ENCODE results near the gene TMEM60.

The TMEM60 gene

DNA sequence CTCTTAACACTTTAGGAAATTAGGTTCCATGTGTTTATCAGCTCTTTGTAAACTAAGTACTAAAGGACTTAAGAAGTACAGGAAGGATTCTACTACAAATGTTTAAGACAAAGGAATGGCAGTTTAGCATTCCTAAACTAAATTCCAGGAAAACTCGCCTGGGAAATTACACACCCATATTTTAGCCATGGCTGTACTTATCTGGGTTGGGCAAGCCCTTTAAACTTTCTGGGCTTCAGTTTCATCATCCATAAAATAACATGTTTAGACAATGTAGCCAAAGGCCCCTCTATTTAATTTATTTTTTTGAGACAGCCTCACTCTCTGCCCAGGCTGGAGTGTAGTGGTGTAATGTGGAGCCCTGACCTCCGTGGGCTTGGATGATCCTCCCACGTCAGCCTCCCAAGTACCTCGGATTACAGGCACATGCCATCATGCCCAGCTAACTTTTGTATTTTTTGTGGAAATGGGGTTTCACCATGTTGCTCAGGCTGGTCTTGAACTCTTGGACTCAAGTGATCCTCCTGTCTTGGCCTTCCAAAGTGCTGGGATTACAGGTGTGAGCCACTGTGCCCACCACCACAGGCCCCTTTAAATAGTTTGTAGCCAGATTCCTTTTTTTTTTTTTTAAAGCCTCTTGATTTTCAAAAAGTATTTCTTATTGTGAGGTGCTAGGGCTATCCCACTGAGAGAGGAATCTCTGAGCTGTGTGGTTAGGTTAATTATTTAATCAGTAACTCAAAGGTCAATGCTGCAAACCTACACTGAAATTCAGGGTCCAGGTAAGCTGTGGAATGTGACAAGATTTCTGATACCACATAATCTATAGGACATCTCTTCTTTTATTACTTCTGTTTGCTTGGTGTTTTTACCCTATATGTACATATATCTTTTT, 32.1 kb downstream of the TMEM60 start:
- TF ChIP-seq, protein P1, sequence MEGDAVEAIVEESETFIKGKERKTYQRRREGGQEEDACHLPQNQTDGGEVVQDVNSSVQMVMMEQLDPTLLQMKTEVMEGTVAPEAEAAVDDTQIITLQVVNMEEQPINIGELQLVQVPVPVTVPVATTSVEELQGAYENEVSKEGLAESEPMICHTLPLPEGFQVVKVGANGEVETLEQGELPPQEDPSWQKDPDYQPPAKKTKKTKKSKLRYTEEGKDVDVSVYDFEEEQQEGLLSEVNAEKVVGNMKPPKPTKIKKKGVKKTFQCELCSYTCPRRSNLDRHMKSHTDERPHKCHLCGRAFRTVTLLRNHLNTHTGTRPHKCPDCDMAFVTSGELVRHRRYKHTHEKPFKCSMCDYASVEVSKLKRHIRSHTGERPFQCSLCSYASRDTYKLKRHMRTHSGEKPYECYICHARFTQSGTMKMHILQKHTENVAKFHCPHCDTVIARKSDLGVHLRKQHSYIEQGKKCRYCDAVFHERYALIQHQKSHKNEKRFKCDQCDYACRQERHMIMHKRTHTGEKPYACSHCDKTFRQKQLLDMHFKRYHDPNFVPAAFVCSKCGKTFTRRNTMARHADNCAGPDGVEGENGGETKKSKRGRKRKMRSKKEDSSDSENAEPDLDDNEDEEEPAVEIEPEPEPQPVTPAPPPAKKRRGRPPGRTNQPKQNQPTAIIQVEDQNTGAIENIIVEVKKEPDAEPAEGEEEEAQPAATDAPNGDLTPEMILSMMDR (IDR thresholded peaks at IDR 0.05; ENCODE audit: low read length, missing control alignments), result no peak
- H3K4me3 ChIP-seq (replicated peaks; ENCODE audit: low read depth, low read length), result no peak overlapping the region
- DNase-seq (ENCODE audit: low read depth), result peak; percentile 64

GRCh38 chr7:77765481-77765880, 32.8 kb downstream of the TMEM60 start:
- TF ChIP-seq, protein P1 (IDR thresholded peaks at IDR 0.05; ENCODE audit: low read length, missing control alignments), result no peak
- no peak for DNase-seq (ENCODE audit: low read depth)
- H3K4me3 ChIP-seq (replicated peaks; ENCODE audit: low read depth, low read length), result no peak overlapping the region

GRCh38 chr7:77760809-77761453, 37.3 kb downstream of the TMEM60 start:
- no peak overlapping the region for H3K4me3 ChIP-seq (replicated peaks; ENCODE audit: low read depth, low read length)
- TF ChIP-seq, protein P1 (IDR thresholded peaks at IDR 0.05; ENCODE audit: low read length, missing control alignments), result no peak
- DNase-seq (ENCODE audit: low read depth), result no peak

- TF ChIP-seq, protein P1 (IDR thresholded peaks at IDR 0.05; ENCODE audit: low read length, missing control alignments), result peak; percentile 68
- peak; percentile 87 for DNase-seq (ENCODE audit: low read depth)
- no peak overlapping the region for H3K4me3 ChIP-seq (replicated peaks; ENCODE audit: low read depth, low read length)
Observed at GRCh38 chr7:77759294-77759889, 38.8 kb downstream of the TMEM60 start.

- TF ChIP-seq, protein P1 (IDR thresholded peaks at IDR 0.05; ENCODE audit: low read length, missing control alignments), result no peak
- DNase-seq (ENCODE audit: low read depth), result no peak
- H3K4me3 ChIP-seq (replicated peaks; ENCODE audit: low read depth, low read length), result no peak overlapping the region
Observed at GRCh38 chr7:77757589-77757988, 40.6 kb downstream of the TMEM60 start.

GRCh38 chr7:77753173-77753572, 45.1 kb downstream of the TMEM60 start:
- DNase-seq (ENCODE audit: low read depth), result no peak
- TF ChIP-seq, protein P1 (IDR thresholded peaks at IDR 0.05; ENCODE audit: low read length, missing control alignments), result no peak
- H3K4me3 ChIP-seq (replicated peaks; ENCODE audit: low read depth, low read length), result no peak overlapping the region
